Esophagus muscularis mucosa (tissue), 4 donors: ENCODE data around the gene PRDM16. TPM values are rescaled to one million over a fixed set of nuclear protein-coding genes. Genes with fewer than 3 reads are reported as not detected.

Experiments
- DNase-seq: peaks from one replicate; pipeline ENCODE4 v3.0.0-alpha.2; 2017; ENCODE audit errors: extremely low spot score
- H3K27ac ChIP-seq, 4 donors: fragments of 200-600 bp; sonication (generic); replicated peaks in 1 of 4; 1 replicate in 3 of 4; 2 replicates in 1 of 4; pipeline ENCODE4 v1.5.1; 2016 to 2019; ENCODE audit warnings: mild to moderate bottlenecking in 1 of 4
- H3K27me3 ChIP-seq, 4 donors: fragments of 200-600 bp; sonication (generic); one replicate each; pipeline versions ENCODE4 v1.5.1 to v1.6.0; 2016 to 2019
- H3K36me3 ChIP-seq, 4 donors: fragments of 200-600 bp; sonication (generic); one replicate each; pipeline ENCODE4 v1.5.1; 2016 to 2019
- H3K4me1 ChIP-seq, 4 donors: fragments of 200-600 bp; sonication (generic); one replicate each; pipeline ENCODE4 v1.5.1; 2016 to 2019
- H3K4me3 ChIP-seq, 4 donors: fragments of 200-600 bp; sonication (generic); 1 replicate in 2 of 4; 2 replicates in 2 of 4; pipeline ENCODE4 v1.5.1; 2016 to 2019; ENCODE audit warnings: mild to moderate bottlenecking in 4 of 4, moderate library complexity in 1 of 4
- H3K9me3 ChIP-seq, 4 donors: fragments of 200-600 bp; sonication (generic); 1 replicate in 3 of 4; 2 replicates in 1 of 4; pipeline ENCODE4 v1.5.1; 2016 to 2019
- CTCF ChIP-seq, 3 experiments: fragments of 200-600 bp in 2 of 3; fragments of 450-650 bp in 1 of 3; sonication (generic) in 2 of 3; IDR thresholded peaks; one replicate each; pipeline ENCODE4 v1.5.1; 2017 to 2019; ENCODE audit warnings: antibody characterized with exemption in 3 of 3, mild to moderate bottlenecking in 2 of 3, moderate library complexity in 1 of 3
- EP300 ChIP-seq: sonication (generic); formaldehyde crosslinking; IDR thresholded peaks from one replicate; pipeline ENCODE4 v1.6.1; 2017; ENCODE audit warnings: antibody characterized with exemption
- POLR2A ChIP-seq: fragments of 450-650 bp; IDR thresholded peaks from one replicate; pipeline ENCODE4 v1.6.1; 2017; ENCODE audit warnings: antibody characterized with exemption, moderate library complexity, mild to moderate bottlenecking, low read depth
- POLR2AphosphoS5 ChIP-seq, 2 donors: sonication (generic); formaldehyde crosslinking; IDR thresholded peaks; one replicate each; pipeline ENCODE4 v1.6.1; 2017; ENCODE audit warnings: antibody characterized with exemption in 2 of 2
- whole genome bisulfite sequencing: methylation state at CpG from one replicate; pipeline ENCODE4 v1.1.5; 2018; 5-methylcytosine and 5-hydroxymethylcytosine counted together
- intact Hi-C: fragments of 100-400 bp; cut with DNase I; formaldehyde crosslinking; loops from one replicate; pipeline ENCODE4 v1.15.1; 2023
- total RNA-seq, 4 donors: library from RNA; depleted of rRNA; stranded (reverse); fragments of >200 nt; gene quantifications; one replicate each; pipeline versions ENCODE4 v1.1.0 to v1.2.1, GENCODE V29; 2016

Gene PRDM16
- total RNA-seq, 4 donors from 2014 or later, result 1.2 to 4.4 (median 2.2) TPM

GRCh38 chr1:3190256-3191041, 121.4 kb downstream of the PRDM16 start:
- Histone ChIP-seq H3K4me1 (peaks cover 14 to 25% (median 17%) of the 10 kb centered on the region in 4 donors), H3K27ac (no peak overlapping the region), H3K4me3 (no peak overlapping the region), H3K27me3 (peaks cover 0 to 16% (median 0%) of the 10 kb centered on the region in 4 donors), H3K36me3 (no peaks in the 10 kb centered on the region), H3K9me3 (no peaks in the 10 kb centered on the region)
- intact Hi-C loops, result no loop called here
- 77% methylated on average over 21 of the region's 32 CpGs for WGBS
- TF ChIP-seq POLR2A, result no peak
- no peak for TF ChIP-seq POLR2AphosphoS5 (IDR thresholded peaks at IDR 0.05)
- no peak for TF ChIP-seq CTCF (IDR thresholded peaks at IDR 0.05)
- no peak for TF ChIP-seq EP300
- no peak for DNase-seq

GRCh38 chr1:3192361-3192760, 123.4 kb downstream of the PRDM16 start:
- peaks cover 0 to 17% (median 3%) of the 10 kb centered on the region in 4 donors for H3K4me1 ChIP-seq
- 75% methylated on average over 2 of the region's 6 CpGs for WGBS

GRCh38 chr1:3192825-3193224, 123.8 kb downstream of the PRDM16 start:
- Histone ChIP-seq H3K4me3 (no peak overlapping the region), H3K27me3 (no peaks in the 10 kb centered on the region), H3K36me3 (no peaks in the 10 kb centered on the region), H3K4me1 (peaks cover 0 to 14% (median 3%) of the 10 kb centered on the region in 4 donors), H3K27ac (no peak overlapping the region), H3K9me3 (no peaks in the 10 kb centered on the region)
- no peak for DNase-seq
- 87% methylated on average over 14 of the region's 18 CpGs for WGBS
- intact Hi-C loops, result no loop called here
- TF ChIP-seq CTCF (IDR thresholded peaks at IDR 0.05) (no peak), POLR2AphosphoS5 (IDR thresholded peaks at IDR 0.05) (no peak), EP300 (no peak), POLR2A (no peak)

More at GRCh38 chr1:3192361-3192760, 123.4 kb downstream of the PRDM16 start:
- no peak for TF ChIP-seq POLR2AphosphoS5 (IDR thresholded peaks at IDR 0.05)
- no peak for TF ChIP-seq CTCF (IDR thresholded peaks at IDR 0.05)
- no peak for TF ChIP-seq EP300
- TF ChIP-seq POLR2A, result no peak
- H3K9me3 ChIP-seq, result no peaks in the 10 kb centered on the region
- intact Hi-C loops, result no loop called here
- no peak for DNase-seq
- no peak overlapping the region for H3K4me3 ChIP-seq
- no peak overlapping the region for H3K27ac ChIP-seq
- H3K27me3 ChIP-seq, result peaks cover 0 to 2% (median 0%) of the 10 kb centered on the region in 4 donors
- no peaks in the 10 kb centered on the region for H3K36me3 ChIP-seq

GRCh38 chr1:3193811-3194210, 124.8 kb downstream of the PRDM16 start:
- intact Hi-C loops, result no loop called here
- 95% methylated on average over 10 of the region's 11 CpGs for WGBS
- no peak overlapping the region for H3K27ac ChIP-seq

More at GRCh38 chr1:3193811-3194210, 124.8 kb downstream of the PRDM16 start:
- Histone ChIP-seq H3K4me3 (no peak overlapping the region), H3K4me1 (peaks cover 0 to 14% (median 3%) of the 10 kb centered on the region in 4 donors), H3K27me3 (no peaks in the 10 kb centered on the region), H3K9me3 (no peaks in the 10 kb centered on the region), H3K36me3 (no peaks in the 10 kb centered on the region)
- TF ChIP-seq POLR2AphosphoS5 (IDR thresholded peaks at IDR 0.05) (no peak), POLR2A (no peak), CTCF (IDR thresholded peaks at IDR 0.05) (no peak), EP300 (no peak)
- DNase-seq, result no peak
